Chondrocyte (in vitro differentiated cells): Measurements from ENCODE around the gene PRICKLE3. TPM values are rescaled to one million over a fixed set of nuclear protein-coding genes. Genes with fewer than 3 reads are reported as not detected.

Source experiments
- DNase-seq: peaks from one replicate; pipeline ENCODE4 v3.0.0; 2021; ENCODE audit warnings: mixed read lengths, low spot score
- H3K27ac Mint-ChIP-seq: one replicate; pipeline ENCODE4 v1.8.0; 2021; ENCODE audit warnings: mild to moderate bottlenecking, moderate library complexity, mixed read lengths; ENCODE audit not compliant: unreplicated experiment
- H3K27me3 Mint-ChIP-seq: 2 replicates; pipeline ENCODE4 v1.8.0; 2021; ENCODE audit warnings: low read depth, mixed read lengths
- H3K36me3 Mint-ChIP-seq: 2 replicates; pipeline ENCODE4 v1.8.0; 2021; ENCODE audit warnings: low read depth, mixed read lengths
- H3K4me1 Mint-ChIP-seq: 2 replicates; pipeline ENCODE4 v1.8.0; 2021; ENCODE audit warnings: low read depth, mild to moderate bottlenecking, mixed read lengths
- H3K4me3 Mint-ChIP-seq: one replicate; pipeline ENCODE4 v1.8.0; 2021; ENCODE audit warnings: mild to moderate bottlenecking, moderate library complexity, mixed read lengths; ENCODE audit not compliant: unreplicated experiment
- H3K9me3 Mint-ChIP-seq: 2 replicates; pipeline ENCODE4 v1.8.0; 2021; ENCODE audit warnings: low read depth, mixed read lengths
- total RNA-seq: library from RNA; stranded (reverse); gene quantifications from 3 replicates; pipeline ENCODE4 v1.2.1, GENCODE V29; 2021
- TF ChIP-seq, protein P1 (sequence below): fragments of 200-600 bp; sonication (generic); IDR thresholded peaks from 2 replicates; pipeline ENCODE4 v1.5.0; 2021; ENCODE audit warnings: antibody characterized with exemption, mild to moderate bottlenecking, moderate library complexity

Gene PRICKLE3
- total RNA-seq, 1 donor from 2014 or later = 7.5 TPM

DNA sequence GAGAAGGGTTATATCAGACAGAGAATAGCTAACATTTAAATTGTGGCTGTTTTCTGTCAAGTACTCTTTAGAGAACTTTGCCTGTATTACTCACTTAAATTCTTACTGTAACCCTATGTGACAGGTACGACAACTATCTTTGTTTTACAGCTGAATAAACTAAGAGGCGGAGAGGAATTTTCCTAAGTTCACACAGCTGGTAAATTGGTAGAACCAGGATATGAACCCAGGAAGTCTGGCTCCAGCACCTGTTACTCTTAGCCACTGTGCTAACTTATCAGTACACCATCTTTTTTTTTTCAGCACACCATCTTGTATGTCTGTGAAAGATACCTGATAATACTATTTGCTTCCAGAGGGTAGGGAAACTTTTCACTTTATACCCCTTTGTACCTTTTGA lies 15.8 kb upstream of the PRICKLE3 start:
- Mint-ChIP-seq H3K9me3 (no peaks in the 10 kb centered on the region), H3K27ac (no peak overlapping the region), H3K27me3 (no peaks in the 10 kb centered on the region), H3K4me3 (no peak overlapping the region), H3K4me1 (peaks cover 8% of the 10 kb centered on the region), H3K36me3 (no peaks in the 10 kb centered on the region)
- TF ChIP-seq, protein P1, sequence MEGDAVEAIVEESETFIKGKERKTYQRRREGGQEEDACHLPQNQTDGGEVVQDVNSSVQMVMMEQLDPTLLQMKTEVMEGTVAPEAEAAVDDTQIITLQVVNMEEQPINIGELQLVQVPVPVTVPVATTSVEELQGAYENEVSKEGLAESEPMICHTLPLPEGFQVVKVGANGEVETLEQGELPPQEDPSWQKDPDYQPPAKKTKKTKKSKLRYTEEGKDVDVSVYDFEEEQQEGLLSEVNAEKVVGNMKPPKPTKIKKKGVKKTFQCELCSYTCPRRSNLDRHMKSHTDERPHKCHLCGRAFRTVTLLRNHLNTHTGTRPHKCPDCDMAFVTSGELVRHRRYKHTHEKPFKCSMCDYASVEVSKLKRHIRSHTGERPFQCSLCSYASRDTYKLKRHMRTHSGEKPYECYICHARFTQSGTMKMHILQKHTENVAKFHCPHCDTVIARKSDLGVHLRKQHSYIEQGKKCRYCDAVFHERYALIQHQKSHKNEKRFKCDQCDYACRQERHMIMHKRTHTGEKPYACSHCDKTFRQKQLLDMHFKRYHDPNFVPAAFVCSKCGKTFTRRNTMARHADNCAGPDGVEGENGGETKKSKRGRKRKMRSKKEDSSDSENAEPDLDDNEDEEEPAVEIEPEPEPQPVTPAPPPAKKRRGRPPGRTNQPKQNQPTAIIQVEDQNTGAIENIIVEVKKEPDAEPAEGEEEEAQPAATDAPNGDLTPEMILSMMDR = no peak
- DNase-seq = no peak

DNA sequence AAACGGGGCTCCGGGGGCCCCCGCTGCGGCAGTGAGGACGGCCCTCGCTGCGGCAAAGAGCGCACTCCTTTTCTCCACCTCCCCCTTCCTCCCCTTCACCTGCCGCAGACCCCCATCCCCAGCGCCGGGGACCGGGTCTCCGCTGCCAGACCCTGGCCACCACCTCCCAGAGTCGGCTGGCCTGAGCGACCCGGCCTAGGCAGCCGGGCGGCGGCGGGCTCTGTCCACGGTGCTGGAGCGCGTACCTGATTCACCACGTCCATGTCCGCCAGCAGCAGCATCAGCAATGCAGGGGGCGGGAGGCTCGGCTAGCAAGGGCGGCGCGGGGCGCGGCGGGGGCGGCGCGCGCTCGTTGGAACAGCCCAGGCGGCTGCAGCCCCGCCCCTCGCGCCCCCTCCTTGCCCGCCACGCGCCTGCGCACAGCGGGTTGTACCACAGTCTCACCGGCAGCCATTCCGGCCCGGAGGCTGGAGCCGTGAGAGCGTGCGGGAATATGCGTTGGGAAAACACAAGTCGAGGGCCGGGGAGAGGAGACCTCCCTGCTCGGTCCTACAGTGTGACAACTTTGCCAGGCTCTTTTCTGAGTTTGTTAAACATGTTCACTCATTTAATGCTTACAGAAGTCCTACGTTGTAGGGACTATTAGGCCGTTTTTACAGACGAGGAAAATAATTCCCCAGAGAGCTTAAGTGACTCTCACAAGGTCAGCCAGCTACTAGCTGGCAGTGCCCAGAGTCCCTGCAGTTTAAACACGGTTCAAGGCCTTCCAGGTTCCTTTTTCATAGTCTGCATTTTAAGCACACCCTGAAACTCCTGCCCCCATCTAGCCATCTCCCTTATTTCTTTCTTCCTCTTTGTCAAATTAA lies 14.0 kb upstream of the PRICKLE3 start, which contains the start of gene SYP:
Gene SYP, minus strand, starts transcription at position 288 of the 866 bp plus-strand sequence. Its CDS starts 7 bp downstream, at position 281.
- Mint-ChIP-seq H3K36me3 (no peaks in the 10 kb centered on the region), H3K9me3 (no peaks in the 10 kb centered on the region), H3K27me3 (no peaks in the 10 kb centered on the region), H3K27ac (no peak within 1 kb of the TSS), H3K4me1 (peaks cover 8% of the 10 kb centered on the region), H3K4me3 (peak within 1 kb of the TSS; percentile 61)
- TF ChIP-seq, protein P1 = no peak
- DNase-seq = peak; percentile 93

DNA sequence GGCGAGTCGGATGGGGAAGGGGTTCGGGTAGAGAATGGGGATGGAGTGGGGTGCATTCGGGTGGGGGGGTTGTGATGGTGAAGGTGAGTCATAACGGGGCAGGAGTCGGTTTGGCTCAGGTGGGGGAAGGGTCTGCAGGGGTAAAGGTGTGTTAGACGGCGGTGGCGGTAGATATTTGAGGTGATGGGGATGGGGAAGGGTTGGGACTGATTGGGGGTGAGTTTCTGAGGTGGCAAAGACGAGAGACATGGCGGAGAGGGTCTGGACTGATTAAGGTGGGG lies 13.1 kb upstream of the PRICKLE3 start:
- TF ChIP-seq, protein P1 = no peak

DNA sequence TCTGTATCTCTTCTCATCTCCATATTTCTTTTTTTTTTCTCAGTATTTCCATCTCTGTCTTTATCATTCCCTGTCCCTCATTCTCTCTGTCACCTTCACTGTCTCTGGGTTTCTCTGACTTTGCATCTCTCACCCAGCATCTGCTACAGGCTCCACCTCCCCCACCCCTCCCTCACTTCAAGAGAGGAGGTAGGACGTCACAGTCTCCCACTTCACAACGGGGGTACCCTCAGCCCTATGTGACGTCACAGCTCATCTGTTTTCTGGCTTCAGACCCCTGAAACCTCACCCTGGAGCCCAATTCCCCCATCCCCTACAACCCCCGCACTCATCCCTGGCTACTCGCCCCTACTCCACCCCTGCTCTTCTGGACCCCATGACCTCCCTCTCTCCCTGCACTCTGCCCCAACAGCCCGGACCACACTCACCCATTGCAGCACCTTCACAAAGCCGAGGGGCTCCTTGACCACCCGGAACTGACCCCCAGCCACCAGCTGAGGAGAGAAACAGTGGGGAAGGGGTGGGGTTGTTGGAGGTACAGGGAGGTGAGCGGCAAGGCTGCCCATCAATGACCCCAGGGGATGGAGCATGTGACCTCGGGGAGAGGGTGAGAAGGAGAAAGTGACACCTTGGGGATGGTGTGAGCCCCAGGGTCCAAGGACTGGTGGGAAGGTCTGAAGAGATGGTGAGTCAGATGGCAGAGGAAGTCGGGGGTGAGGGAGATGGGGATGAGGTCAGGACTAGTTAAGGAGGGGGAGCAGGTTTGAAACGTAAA lies 12.6 kb upstream of the PRICKLE3 start:
- TF ChIP-seq, protein P1 = no peak
- peaks cover 8% of the 10 kb centered on the region for H3K4me1 Mint-ChIP-seq
- H3K4me3 Mint-ChIP-seq = no peak overlapping the region
- no peaks in the 10 kb centered on the region for H3K27me3 Mint-ChIP-seq
- no peak overlapping the region for H3K27ac Mint-ChIP-seq
- peak; percentile 76 for DNase-seq
- no peaks in the 10 kb centered on the region for H3K9me3 Mint-ChIP-seq
- H3K36me3 Mint-ChIP-seq = no peaks in the 10 kb centered on the region

More for the DNA sequence above, 13.1 kb upstream of the PRICKLE3 start:
- H3K27ac Mint-ChIP-seq = no peak overlapping the region
- H3K36me3 Mint-ChIP-seq = no peaks in the 10 kb centered on the region
- H3K9me3 Mint-ChIP-seq = no peaks in the 10 kb centered on the region
- H3K4me3 Mint-ChIP-seq = no peak overlapping the region
- H3K4me1 Mint-ChIP-seq = peaks cover 8% of the 10 kb centered on the region
- H3K27me3 Mint-ChIP-seq = no peaks in the 10 kb centered on the region
- peak; percentile 62 for DNase-seq

DNA sequence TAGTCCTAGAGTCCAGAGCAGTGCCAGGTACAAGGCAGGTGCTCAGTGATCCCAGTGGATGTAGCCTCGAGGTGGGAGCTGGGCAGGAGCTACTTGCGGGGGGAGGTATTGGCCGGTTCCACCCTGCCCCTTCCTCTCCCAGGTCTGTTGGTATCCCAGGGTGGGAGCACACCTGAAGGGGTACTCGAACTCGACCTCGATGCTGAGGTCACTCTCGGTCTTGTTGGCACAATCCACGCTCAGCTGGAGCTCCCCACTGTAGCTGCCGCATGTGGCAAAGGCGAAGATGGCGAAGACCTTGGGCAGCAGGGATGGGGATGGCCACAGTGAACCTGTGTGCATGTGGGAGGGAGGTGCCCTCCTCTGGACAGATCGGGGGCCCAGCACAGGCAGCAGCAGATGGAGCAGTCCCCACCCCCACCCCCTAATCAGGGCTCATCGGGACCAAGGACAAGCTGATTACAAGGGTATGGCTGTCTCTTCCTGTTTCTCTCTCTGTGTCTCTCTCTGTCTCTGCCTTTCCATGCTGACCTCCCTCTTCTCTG lies 11.4 kb upstream of the PRICKLE3 start:
- Mint-ChIP-seq H3K36me3 (no peaks in the 10 kb centered on the region), H3K9me3 (no peaks in the 10 kb centered on the region), H3K4me3 (no peak overlapping the region), H3K27ac (no peak overlapping the region), H3K27me3 (no peaks in the 10 kb centered on the region), H3K4me1 (peaks cover 8% of the 10 kb centered on the region)
- TF ChIP-seq, protein P1 = no peak
- DNase-seq = peak; percentile 77
